PC-9 (cell line): Measurements from ENCODE around the gene SDR42E1.

ENCODE experiments used
- EZH2 ChIP-seq: fragments of 200-600 bp; sonication (generic); IDR thresholded peaks from 2 replicates; pipeline ENCODE4 v1.8.0; 2017; ENCODE audit warnings: antibody characterized with exemption, low read depth
- TF ChIP-seq, protein P1 (sequence below): fragments of 200-600 bp; sonication (generic); conservative IDR thresholded peaks from 2 replicates; pipeline ENCODE4 v1.6.1; 2017; ENCODE audit warnings: mixed run types, antibody characterized with exemption, mild to moderate bottlenecking, moderate library complexity

DNA sequence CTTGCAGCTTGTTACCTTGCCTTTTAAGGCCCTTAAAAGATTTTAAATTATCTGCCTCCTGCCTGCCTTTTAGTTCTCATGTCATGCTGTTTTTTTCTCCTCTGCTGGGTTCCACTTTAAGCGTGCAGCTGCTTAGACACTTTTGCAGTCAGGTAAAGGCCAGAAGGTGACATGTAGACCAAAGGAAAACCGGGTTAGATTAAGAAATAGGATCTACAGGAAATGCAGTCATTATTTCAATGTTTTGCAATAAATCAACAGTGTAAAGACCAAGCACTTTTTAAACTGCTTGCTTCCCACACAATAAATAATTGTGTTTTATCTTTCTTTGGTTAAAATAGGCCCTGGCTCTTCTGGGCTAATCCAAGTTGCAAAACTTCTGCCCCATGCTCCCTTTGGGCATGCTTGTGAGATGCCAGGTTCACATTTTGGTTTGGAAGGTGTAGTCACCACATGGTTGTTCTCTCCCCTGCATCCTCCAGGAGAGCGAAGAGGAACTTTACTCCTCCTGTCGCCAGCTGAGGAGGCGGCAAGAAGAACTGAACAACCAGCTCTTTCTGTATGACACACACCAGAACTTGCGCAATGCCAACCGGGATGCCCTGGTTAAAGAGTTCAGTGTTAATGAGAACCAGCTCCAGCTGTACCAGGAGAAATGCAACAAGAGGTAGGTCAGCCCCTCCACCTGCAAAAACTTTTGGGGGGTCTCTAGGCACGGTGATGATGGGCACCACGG, 54.9 kb downstream of the SDR42E1 start:
- TF ChIP-seq, protein P1, sequence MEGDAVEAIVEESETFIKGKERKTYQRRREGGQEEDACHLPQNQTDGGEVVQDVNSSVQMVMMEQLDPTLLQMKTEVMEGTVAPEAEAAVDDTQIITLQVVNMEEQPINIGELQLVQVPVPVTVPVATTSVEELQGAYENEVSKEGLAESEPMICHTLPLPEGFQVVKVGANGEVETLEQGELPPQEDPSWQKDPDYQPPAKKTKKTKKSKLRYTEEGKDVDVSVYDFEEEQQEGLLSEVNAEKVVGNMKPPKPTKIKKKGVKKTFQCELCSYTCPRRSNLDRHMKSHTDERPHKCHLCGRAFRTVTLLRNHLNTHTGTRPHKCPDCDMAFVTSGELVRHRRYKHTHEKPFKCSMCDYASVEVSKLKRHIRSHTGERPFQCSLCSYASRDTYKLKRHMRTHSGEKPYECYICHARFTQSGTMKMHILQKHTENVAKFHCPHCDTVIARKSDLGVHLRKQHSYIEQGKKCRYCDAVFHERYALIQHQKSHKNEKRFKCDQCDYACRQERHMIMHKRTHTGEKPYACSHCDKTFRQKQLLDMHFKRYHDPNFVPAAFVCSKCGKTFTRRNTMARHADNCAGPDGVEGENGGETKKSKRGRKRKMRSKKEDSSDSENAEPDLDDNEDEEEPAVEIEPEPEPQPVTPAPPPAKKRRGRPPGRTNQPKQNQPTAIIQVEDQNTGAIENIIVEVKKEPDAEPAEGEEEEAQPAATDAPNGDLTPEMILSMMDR = no peak
- TF ChIP-seq EZH2 = no peak
